Astrocyte (in vitro differentiated cells and primary cell): ENCODE results near the gene ZHX3.

ENCODE experiments used
- CTCF ChIP-seq: IDR thresholded peaks from 2 replicates; pipeline ENCODE4 v1.5.1; 2011; ENCODE audit warnings: low read depth, mild to moderate bottlenecking, inconsistent platforms, low read length, moderate library complexity; ENCODE audit not compliant: insufficient read depth
- EZH2 ChIP-seq: IDR thresholded peaks from 2 replicates; pipeline ENCODE4 v1.6.1; 2012; ENCODE audit warnings: mild to moderate bottlenecking, low read length, inconsistent platforms; ENCODE audit not compliant: insufficient read depth

- TF ChIP-seq CTCF = no peak
- TF ChIP-seq EZH2 = no peak
Measured at GRCh38 chr20:41329435-41330342, 12.2 kb upstream of the ZHX3 start.
